HepG2 (cell line): ENCODE measurements around the gene PRUNE1. TPM values are rescaled to one million over a fixed set of nuclear protein-coding genes. Genes with fewer than 3 reads are reported as not detected.

Experiments
- ATAC-seq: fragments of 200-7000 bp; cut with Tn5 transposase; 3 replicates; pipeline ENCODE4 v1.9.1; 2020; ENCODE audit warnings: mild to moderate bottlenecking, moderate library complexity
- BruUV-seq: library from RNA; stranded (reverse); fragments of 400-500 nt; replicated peaks from 2 replicates; lab custom pipeline; 2021; lab: Mats Ljungman, UMichigan
- CTCF ChIA-PET: fragments of 300-600 bp; formaldehyde crosslinking; extraction: SDS; loops from one replicate; lab custom pipeline; 2021; ENCODE audit warnings: low total read pairs, inconsistent platforms, low intra/inter-chr PET ratio; lab: Yijun Ruan, JAX
- POLR2A ChIA-PET: fragments of 350-600 bp; sonication (Branson Sonifier 250); formaldehyde crosslinking; loops from one replicate; lab custom pipeline; 2020; ENCODE audit warnings: antibody characterized with exemption, inconsistent platforms; lab: Yijun Ruan, JAX
- DNase-seq: peaks from one replicate; pipeline ENCODE4 v3.0.0-alpha.2; 2015; ENCODE audit warnings: low spot score
- FAIRE-seq: peaks from 3 replicates; lab custom pipeline; 2011; peaks lifted over from hg19 to GRCh38; lab: Jason Lieb, UNC
- H2AFZ ChIP-seq: one replicate; pipeline ENCODE4 v1.6.1; 2011; ENCODE audit warnings: low read length, inconsistent platforms
- H3K27ac ChIP-seq: fragments of 300-600 bp; 3 replicates; pipeline ENCODE4 v1.8.0; 2011; ENCODE audit warnings: mixed run types, mild to moderate bottlenecking, mixed read lengths, low read length, inconsistent platforms; ENCODE audit not compliant: insufficient read depth; ENCODE audit errors: extremely low read length
- H3K27me3 ChIP-seq, 2 experiments: fragments of 200-600 bp in 1 of 2; 2 replicates in 1 of 2; 3 replicates in 1 of 2; pipeline versions ENCODE4 v1.6.0 to v1.8.0; 2011; ENCODE audit warnings: low read length in 2 of 2, mild to moderate bottlenecking in 2 of 2, moderate library complexity in 2 of 2, inconsistent platforms in 1 of 2; ENCODE audit not compliant: insufficient read depth in 2 of 2, control insufficient read depth in 1 of 2
- H3K36me3 ChIP-seq, 2 experiments: fragments of 200-600 bp in 1 of 2; replicated peaks in 1 of 2; 2 replicates in 1 of 2; 3 replicates in 1 of 2; pipeline versions ENCODE4 v1.5.1 to v1.8.0; 2011; ENCODE audit warnings: low read length in 2 of 2, inconsistent platforms in 1 of 2; ENCODE audit not compliant: insufficient read depth in 2 of 2, control insufficient read depth in 1 of 2
- H3K4me1 ChIP-seq: 2 replicates; pipeline ENCODE4 v1.5.1; 2012; ENCODE audit warnings: low read length, inconsistent platforms; ENCODE audit not compliant: insufficient read depth
- H3K4me2 ChIP-seq: 2 replicates; pipeline ENCODE4 v1.6.0; 2011; ENCODE audit warnings: low read depth, low read length, inconsistent platforms
- H3K4me3 ChIP-seq, 3 experiments: fragments of 200-600 bp in 1 of 3; sonication (generic), shearing (Covaris generic) in 1 of 3; replicated peaks in 1 of 3; 2 replicates each; pipeline ENCODE4 v1.5.1; 2011 to 2016; ENCODE audit warnings: low read length in 3 of 3, inconsistent platforms in 2 of 3, low read depth in 2 of 3, mild to moderate bottlenecking in 2 of 3, control low read depth in 1 of 3, mixed read lengths in 1 of 3; ENCODE audit not compliant: insufficient read depth in 1 of 3
- H3K79me2 ChIP-seq: one replicate; pipeline ENCODE4 v1.6.1; 2011; ENCODE audit warnings: low read length, inconsistent platforms; ENCODE audit not compliant: insufficient read depth
- H3K9ac ChIP-seq: 2 replicates; pipeline ENCODE4 v1.6.0; 2011; ENCODE audit warnings: mild to moderate bottlenecking, low read depth, low read length, inconsistent platforms; ENCODE audit not compliant: insufficient read depth
- H3K9me3 ChIP-seq: 2 replicates; pipeline ENCODE4 v1.5.1; 2012; ENCODE audit warnings: mild to moderate bottlenecking, low read length
- H4K20me1 ChIP-seq: 2 replicates; pipeline ENCODE4 v1.6.0; 2011; ENCODE audit warnings: inconsistent platforms, mild to moderate bottlenecking, low read length, moderate library complexity; ENCODE audit not compliant: insufficient read depth
- MLXIP ChIP-seq: sonication (generic); formaldehyde crosslinking; IDR thresholded peaks from 2 replicates; pipeline ENCODE4 v1.9.0; 2021; ENCODE audit warnings: missing genetic modification reagents, borderline replicate concordance
- NFKB2 ChIP-seq: sonication (generic); formaldehyde crosslinking; IDR thresholded peaks from 2 replicates; pipeline ENCODE4 v1.4.0; 2020; ENCODE audit warnings: missing genetic modification reagents, borderline replicate concordance
- ZBTB4 ChIP-seq: sonication (generic); formaldehyde crosslinking; IDR thresholded peaks from 2 replicates; pipeline ENCODE4 v1.4.0; 2020; ENCODE audit warnings: missing genetic modification reagents, mild to moderate bottlenecking, borderline replicate concordance
- ZNF691 ChIP-seq: sonication (generic); formaldehyde crosslinking; IDR thresholded peaks from 2 replicates; pipeline ENCODE4 v1.4.0; 2020; ENCODE audit warnings: missing genetic modification reagents, low read depth, mild to moderate bottlenecking, borderline replicate concordance
- WGBS: methylation state at CpG from one replicate; pipeline ENCODE4 v1.1.6; 2017; ENCODE audit warnings: low lambda C conversion rate; 5-methylcytosine and 5-hydroxymethylcytosine counted together
- in situ Hi-C: cut with HindIII; loops from 2 replicates; pipeline ENCODE4 v1.10.0; 2017; ENCODE audit warnings: low pct_unique_long_range_greater_than_20kb; ENCODE audit not compliant: extremely low pct_ligation_motif_present
- intact Hi-C: fragments of 100-400 bp; cut with micrococcal nuclease; formaldehyde crosslinking; loops from one replicate; pipeline ENCODE4 v1.10.0; 2022; ENCODE audit not compliant: unreplicated experiment
- polyA plus RNA-seq, 8 experiments: library from polyadenylated mRNA; depleted of rRNA in 3 of 8; stranded (reverse) in 7 of 8; unstranded in 1 of 8; fragments of >200 nt; fragmentation: Illumina TruSeq in 4 of 8; extraction: Trizol in 4 of 8; gene quantifications; 2 replicates each; pipeline versions ENCODE4 v1.2.1 to v1.2.3, GENCODE V29; 2011 to 2016; ENCODE audit warnings: low read depth in 4 of 8, missing spikeins in 1 of 8, mixed read lengths in 1 of 8; ENCODE audit not compliant: insufficient read depth in 1 of 8
- total RNA-seq, 5 experiments: library from RNA; depleted of rRNA; stranded (reverse); fragments of >200 nt; fragmentation: Illumina TruSeq; extraction: Trizol; gene quantifications; 2 replicates each; pipeline ENCODE4 v1.2.3, GENCODE V29; 2016; ENCODE audit warnings: low read depth in 1 of 5

Gene PRUNE1
- total and polyA plus RNA-seq, 2 of the 13 experiments (the other 11 are each of a cell fraction or from before 2014, with no cell fraction given), result 19.0 to 31.9 TPM

GRCh38 chr1:150976401-150976821, 31.8 kb upstream of the PRUNE1 start:
- POLR2A ChIA-PET, result interaction anchor here (1.2 to 10.3 kb wide), 4 partner anchors 11 to 307 kb away, joined by 3 to 99 read pairs (median 4); partner anchors contain the start of gene MINDY1
- in situ Hi-C loops (no loop called here), intact Hi-C loops (no loop called here)
- DNase-seq (no peak), ATAC-seq (no peak), FAIRE-seq (no peak)
- Histone ChIP-seq H3K4me2 (peak overlapping the region; percentile 72), H3K79me2 (peaks cover 32% of the 10 kb centered on the region), H3K27ac (no peak overlapping the region), H3K27me3 (no peaks in the 10 kb centered on the region; a peak in 1 of 5 replicates), H3K4me3 (0 out of 6 replicates have a peak overlapping the region, but pooled peaks of 1 of the 3 experiments have one; percentile 89), H3K9ac (peak overlapping the region; percentile 18; the same call in 1 of the 2 replicates), H3K36me3 (no peaks in the 10 kb centered on the region), H3K9me3 (no peaks in the 10 kb centered on the region), H3K4me1 (peaks cover 76% of the 10 kb centered on the region), H4K20me1 (no peaks in the 10 kb centered on the region), H2AFZ (no peak overlapping the region)
- BruUV-seq, result no TSS peak
- CTCF ChIA-PET, result no interaction called here
- 67% methylated on average over 9 of the region's 9 CpGs for WGBS
- TF ChIP-seq ZNF691 (no peak), ZBTB4 (CRISPR knock-in tag) (0 out of 2 replicates have a peak, but pooled peaks have one; percentile 6), NFKB2 (CRISPR knock-in tag) (no peak), MLXIP (CRISPR knock-in tag) (no peak)
